ENCODE data around the gene NCKAP5. TPM values are rescaled to one million over a fixed set of nuclear protein-coding genes. Genes with fewer than 3 reads are reported as not detected.

The NCKAP5 gene
- total and polyA plus RNA-seq, 10 donors, result 0.39 to 6.0 (median 3.3) TPM

DNA sequence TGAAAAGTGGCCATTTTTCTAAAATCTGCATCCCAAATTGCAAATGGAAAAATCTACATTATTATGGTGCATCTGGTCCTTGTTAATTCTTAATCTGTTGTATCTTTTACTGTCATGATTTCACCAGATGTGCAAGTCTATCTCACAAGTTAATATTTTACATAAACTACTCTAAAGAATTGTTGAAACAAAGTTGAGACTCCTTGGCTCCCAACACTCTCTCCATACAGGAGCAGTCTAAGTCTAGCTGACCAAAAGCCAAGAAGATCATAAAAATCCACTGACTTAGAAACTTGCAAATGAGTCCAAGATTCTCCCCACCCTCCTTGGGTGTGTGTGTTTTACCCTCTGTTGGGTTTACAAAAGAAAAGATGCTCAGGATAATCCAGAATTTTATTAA, 85.1 kb downstream of the NCKAP5 start:
- Histone ChIP-seq H3K27me3 (replicated peaks in 1 of 7) (no peaks in the 10 kb centered on the region), H3K9me3 (no peaks in the 10 kb centered on the region), H3K27ac (no peak overlapping the region), H3K4me1 (no peaks in the 10 kb centered on the region), H3K4me3 (no peak overlapping the region), H3K36me3 (no peaks in the 10 kb centered on the region)
- TF ChIP-seq POLR2AphosphoS5 (IDR thresholded peaks at IDR 0.05) (no peak), POLR2A (IDR thresholded peaks at IDR 0.05) (no peak)
- TF ChIP-seq, protein P1, sequence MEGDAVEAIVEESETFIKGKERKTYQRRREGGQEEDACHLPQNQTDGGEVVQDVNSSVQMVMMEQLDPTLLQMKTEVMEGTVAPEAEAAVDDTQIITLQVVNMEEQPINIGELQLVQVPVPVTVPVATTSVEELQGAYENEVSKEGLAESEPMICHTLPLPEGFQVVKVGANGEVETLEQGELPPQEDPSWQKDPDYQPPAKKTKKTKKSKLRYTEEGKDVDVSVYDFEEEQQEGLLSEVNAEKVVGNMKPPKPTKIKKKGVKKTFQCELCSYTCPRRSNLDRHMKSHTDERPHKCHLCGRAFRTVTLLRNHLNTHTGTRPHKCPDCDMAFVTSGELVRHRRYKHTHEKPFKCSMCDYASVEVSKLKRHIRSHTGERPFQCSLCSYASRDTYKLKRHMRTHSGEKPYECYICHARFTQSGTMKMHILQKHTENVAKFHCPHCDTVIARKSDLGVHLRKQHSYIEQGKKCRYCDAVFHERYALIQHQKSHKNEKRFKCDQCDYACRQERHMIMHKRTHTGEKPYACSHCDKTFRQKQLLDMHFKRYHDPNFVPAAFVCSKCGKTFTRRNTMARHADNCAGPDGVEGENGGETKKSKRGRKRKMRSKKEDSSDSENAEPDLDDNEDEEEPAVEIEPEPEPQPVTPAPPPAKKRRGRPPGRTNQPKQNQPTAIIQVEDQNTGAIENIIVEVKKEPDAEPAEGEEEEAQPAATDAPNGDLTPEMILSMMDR (IDR thresholded peaks at IDR 0.05 in 8 of 11, conservative IDR thresholded peaks at IDR 0.05 in 3 of 11), result no peak
- intact Hi-C loops (cut with DNase I; ENCODE audit: low total_unique reads), result no loop called here
- no peak for DNase-seq

DNA sequence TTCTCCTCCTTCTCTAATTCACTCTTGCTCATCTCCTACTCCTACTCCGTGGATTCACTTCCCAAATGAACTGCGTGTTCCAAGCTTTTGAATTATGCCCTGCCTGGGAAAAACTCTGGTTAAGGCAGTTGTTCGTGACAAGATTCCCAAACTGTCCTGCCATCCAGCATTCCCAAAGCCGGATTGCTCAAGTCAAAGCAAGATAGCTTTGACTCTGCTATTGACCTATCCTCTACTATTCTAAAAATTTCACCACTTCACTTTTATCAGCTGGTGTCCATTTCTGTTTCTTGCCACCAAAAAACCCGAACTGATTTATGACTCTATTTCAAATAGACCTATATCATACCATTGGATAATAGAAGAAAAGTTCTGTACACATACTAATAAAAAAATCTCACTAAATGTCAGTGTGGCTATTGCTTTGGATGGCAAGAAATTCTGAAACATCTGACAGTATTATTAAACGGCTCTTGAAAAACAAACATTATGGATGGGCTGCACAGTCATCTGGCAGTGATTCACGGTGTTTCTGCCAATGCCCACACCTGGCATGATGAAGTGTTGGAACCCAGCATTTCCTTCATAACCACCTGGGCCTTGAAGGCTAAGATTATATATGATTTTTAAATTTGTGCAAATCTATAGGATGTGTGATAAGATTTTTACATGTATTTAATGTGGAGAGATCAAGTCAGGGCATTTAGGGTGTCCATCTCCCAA, 87.4 kb downstream of the NCKAP5 start:
- 69 to 82% (median 76%) methylated on average over 7 of the region's 7 CpGs for WGBS, 5 donors
- no peak for TF ChIP-seq POLR2AphosphoS5 (IDR thresholded peaks at IDR 0.05)
- TF ChIP-seq POLR2A (IDR thresholded peaks at IDR 0.05), result no peak
- TF ChIP-seq, protein P1 (IDR thresholded peaks at IDR 0.05 in 8 of 11, conservative IDR thresholded peaks at IDR 0.05 in 3 of 11), result no peak
- intact Hi-C loops (cut with DNase I; ENCODE audit: low total_unique reads), result no loop called here
- H3K27me3 ChIP-seq (replicated peaks in 1 of 7), result no peaks in the 10 kb centered on the region
- H3K27ac ChIP-seq, result no peak overlapping the region
- no peaks in the 10 kb centered on the region for H3K36me3 ChIP-seq
- DNase-seq, result no peak
- H3K4me1 ChIP-seq, result no peaks in the 10 kb centered on the region
- H3K4me3 ChIP-seq, result no peak overlapping the region
- H3K9me3 ChIP-seq, result no peaks in the 10 kb centered on the region

DNA sequence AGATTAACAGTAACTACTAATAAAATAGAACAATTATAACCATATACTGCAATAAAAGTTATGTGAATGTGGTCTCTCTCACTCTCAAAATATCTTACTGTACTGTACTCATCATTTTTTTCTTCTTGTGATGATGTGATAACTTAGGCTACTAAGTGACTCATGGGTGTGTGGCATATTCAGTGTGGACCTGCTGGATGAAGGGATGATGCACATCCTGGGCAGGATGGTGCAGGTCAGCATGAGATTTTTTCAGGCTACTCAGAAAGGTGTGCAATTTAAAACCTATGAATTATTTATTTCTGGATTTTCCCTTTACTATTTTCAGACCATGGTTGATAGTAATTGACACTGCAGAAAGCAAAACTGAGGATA, 90.7 kb downstream of the NCKAP5 start:
- no peak for DNase-seq
- Histone ChIP-seq H3K4me3 (no peak overlapping the region), H3K27me3 (replicated peaks in 1 of 7) (no peaks in the 10 kb centered on the region), H3K36me3 (no peaks in the 10 kb centered on the region), H3K4me1 (no peaks in the 10 kb centered on the region), H3K27ac (no peak overlapping the region), H3K9me3 (no peaks in the 10 kb centered on the region)
- TF ChIP-seq POLR2A (IDR thresholded peaks at IDR 0.05) (no peak), POLR2AphosphoS5 (IDR thresholded peaks at IDR 0.05) (no peak)
- TF ChIP-seq, protein P1 (IDR thresholded peaks at IDR 0.05 in 8 of 11, conservative IDR thresholded peaks at IDR 0.05 in 3 of 11), result no peak
- intact Hi-C loops (cut with DNase I; ENCODE audit: low total_unique reads), result no loop called here

DNA sequence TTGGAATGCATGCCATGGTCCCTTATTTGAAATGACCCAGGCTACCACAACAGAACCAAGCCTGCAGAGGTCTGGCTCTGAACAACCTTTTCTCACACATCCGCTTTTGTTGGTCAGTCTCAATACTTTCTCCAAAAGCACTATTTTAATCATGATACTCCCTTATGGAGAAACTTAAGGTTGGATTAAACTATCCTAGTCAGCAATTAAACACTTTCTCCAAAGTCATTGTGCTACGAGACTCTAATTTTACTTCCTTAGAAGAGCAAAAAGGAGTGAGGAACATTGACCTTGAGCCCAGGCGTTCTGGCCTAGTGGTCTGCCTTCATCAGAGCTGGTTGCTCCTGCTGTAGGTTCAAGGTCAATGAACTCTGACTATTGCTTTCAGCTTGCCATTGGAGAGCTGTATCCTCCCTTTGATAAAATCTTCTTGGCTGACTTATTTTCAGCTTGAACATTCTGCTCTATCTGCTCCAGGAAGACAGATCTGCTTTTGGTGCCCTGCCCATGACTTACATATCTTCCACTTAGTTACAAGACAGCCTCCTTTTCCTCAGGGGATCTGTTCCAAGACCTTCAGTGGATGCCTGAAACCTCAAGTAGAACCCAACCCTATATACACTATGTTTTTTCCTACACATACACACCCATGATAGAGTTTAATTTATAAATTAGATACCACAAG, 91.2 kb downstream of the NCKAP5 start:
- no peaks in the 10 kb centered on the region for H3K27me3 ChIP-seq (replicated peaks in 1 of 7)
- DNase-seq, result no peak
- no peaks in the 10 kb centered on the region for H3K9me3 ChIP-seq
- no peak overlapping the region for H3K4me3 ChIP-seq
- no peaks in the 10 kb centered on the region for H3K4me1 ChIP-seq
- no peaks in the 10 kb centered on the region for H3K36me3 ChIP-seq
- TF ChIP-seq, protein P1 (IDR thresholded peaks at IDR 0.05 in 8 of 11, conservative IDR thresholded peaks at IDR 0.05 in 3 of 11), result no peak
- TF ChIP-seq POLR2A (IDR thresholded peaks at IDR 0.05) (no peak), POLR2AphosphoS5 (IDR thresholded peaks at IDR 0.05) (no peak)
- intact Hi-C loops (cut with DNase I; ENCODE audit: low total_unique reads), result no loop called here
- WGBS, 5 donors, result 48 to 75% (median 65%) methylated on average over 3 of the region's 3 CpGs
- H3K27ac ChIP-seq, result no peak overlapping the region

Measured in spleen (tissue), 11 donors.